Dendritic cell treated with granulocyte-macrophage colony-stimulating factor and Interleukin-4, amounts not matched to agents 40 ng/mL and 50 ng/mL, for 4 days (primary cell): ENCODE results near the gene RHEB.

ENCODE experiments used
- H3K27ac Mint-ChIP-seq: one replicate; pipeline ENCODE4 v1.8.0; 2022; ENCODE audit warnings: mild to moderate bottlenecking, mixed read lengths
- H3K27me3 Mint-ChIP-seq: one replicate; pipeline ENCODE4 v1.8.0; 2022; ENCODE audit warnings: mild to moderate bottlenecking, mixed read lengths
- H3K36me3 Mint-ChIP-seq: one replicate; pipeline ENCODE4 v1.8.0; 2022; ENCODE audit warnings: low read depth, mixed read lengths
- H3K4me1 Mint-ChIP-seq: one replicate; pipeline ENCODE4 v1.8.0; 2022; ENCODE audit warnings: low read depth, mixed read lengths
- H3K4me3 Mint-ChIP-seq: one replicate; pipeline ENCODE4 v1.8.0; 2022; ENCODE audit warnings: mild to moderate bottlenecking, moderate library complexity, mixed read lengths
- H3K9me3 Mint-ChIP-seq: one replicate; pipeline ENCODE4 v1.8.0; 2022; ENCODE audit warnings: mixed read lengths
- intact Hi-C: fragments of 100-400 bp; cut with micrococcal nuclease; formaldehyde crosslinking; loops from one replicate; pipeline ENCODE4 v1.15.0; 2022

RHEB gene

DNA sequence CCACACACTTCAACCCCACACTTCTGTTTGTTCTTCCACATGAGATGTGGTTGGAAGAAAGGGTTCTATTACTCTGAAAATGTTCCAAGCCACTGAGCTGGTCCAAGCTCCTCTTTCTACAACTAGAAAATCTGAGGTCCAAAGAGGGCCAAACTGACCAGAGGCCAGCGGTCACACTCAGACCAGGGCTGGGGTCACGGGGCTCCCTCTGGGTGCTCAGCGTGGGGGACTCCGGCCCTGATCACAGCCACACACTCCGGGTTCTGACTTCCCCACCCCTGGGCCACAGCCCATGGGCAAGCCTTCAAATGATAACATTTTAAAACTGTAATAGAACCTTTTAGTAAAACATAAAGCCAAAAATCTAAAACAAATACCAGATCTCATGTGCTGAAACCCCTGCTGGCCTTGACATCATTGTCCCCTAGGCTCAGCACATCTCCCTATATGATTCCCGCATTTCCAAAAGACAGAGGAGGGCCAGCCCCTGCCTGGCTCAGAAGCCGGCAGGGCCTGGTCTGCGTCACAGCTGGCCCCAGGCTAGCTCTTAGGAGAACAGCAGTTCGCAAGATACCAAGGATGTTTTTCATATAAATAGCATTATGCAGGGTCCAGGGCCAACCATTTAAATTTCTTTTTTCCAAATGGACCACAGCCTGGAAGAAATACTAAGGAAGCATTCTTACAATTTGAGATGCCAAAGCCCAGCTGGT is 83.1 kb downstream of the RHEB start:
- Mint-ChIP-seq H3K4me1 (peaks cover 29% of the 10 kb centered on the region), H3K9me3 (no peaks in the 10 kb centered on the region), H3K36me3 (no peaks in the 10 kb centered on the region), H3K27me3 (peaks cover 40% of the 10 kb centered on the region), H3K4me3 (no peak overlapping the region), H3K27ac (no peak overlapping the region)
- intact Hi-C loops: no loop called here

DNA sequence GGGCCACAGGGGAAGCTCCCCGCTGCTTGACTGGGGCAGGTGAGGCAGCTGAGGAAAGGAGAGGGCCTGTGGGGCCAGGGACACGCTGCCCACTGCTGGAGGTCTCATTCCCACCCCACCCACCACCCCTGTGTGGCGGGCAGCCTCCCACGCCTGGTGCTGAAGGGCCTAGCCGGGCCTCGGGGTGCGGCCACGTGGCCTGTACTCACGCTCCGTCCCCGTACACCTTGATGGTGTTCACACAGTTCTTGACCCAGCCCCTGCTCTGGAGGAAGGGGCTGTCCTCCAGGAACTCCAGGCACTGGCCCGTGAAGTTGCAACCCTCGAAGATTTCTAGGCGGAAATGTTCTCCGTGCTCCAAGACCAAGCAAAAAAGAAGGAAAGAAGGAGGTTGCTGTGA is 83.7 kb downstream of the RHEB start:
- Mint-ChIP-seq H3K9me3 (no peaks in the 10 kb centered on the region), H3K4me1 (peaks cover 22% of the 10 kb centered on the region), H3K4me3 (no peak overlapping the region), H3K27me3 (peaks cover 43% of the 10 kb centered on the region), H3K27ac (no peak overlapping the region), H3K36me3 (no peaks in the 10 kb centered on the region)
- intact Hi-C loops: no loop called here

DNA sequence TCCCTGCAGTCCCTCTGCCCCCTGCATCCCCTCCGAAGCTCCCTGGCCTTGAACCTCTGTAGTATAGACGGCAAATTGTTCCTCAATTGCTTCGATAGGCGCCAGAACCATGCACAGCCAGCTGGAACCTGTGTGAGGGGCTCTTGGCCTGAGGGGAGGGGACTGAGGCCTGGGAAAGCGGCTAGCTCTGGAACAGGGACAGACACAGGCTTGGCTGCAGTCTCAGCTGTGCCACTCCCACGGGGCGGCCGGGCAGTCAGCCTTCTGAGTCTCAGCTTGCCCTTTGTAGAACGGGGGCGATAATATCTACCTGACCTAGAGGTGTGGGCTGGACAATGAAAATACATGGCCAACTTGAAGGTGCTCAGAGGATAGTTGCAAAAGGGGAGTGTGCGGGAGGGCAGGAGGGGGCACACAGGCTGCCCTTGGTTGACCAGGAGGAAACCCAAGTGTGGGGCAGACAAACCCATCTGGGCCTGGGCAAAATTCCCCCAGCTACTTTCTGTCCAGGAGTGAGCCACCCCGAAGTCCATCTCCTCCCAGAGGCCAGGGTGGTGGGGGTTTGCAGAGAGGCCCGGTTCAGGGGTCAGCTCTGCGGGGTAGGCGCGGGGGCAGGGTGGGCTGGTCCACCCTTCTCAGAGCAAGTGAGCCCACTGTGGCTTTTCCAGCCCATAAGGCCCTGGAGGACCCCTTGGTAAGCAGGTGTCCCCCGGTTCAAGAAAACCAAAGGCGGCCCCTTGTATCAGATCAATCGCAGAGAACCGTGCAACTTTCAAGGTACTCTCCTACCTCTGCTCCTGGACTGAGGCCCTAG is 84.4 kb downstream of the RHEB start:
- Mint-ChIP-seq H3K27ac (no peak overlapping the region), H3K27me3 (peaks cover 40% of the 10 kb centered on the region), H3K9me3 (no peaks in the 10 kb centered on the region), H3K36me3 (no peaks in the 10 kb centered on the region), H3K4me1 (peaks cover 17% of the 10 kb centered on the region), H3K4me3 (no peak overlapping the region)
- intact Hi-C loops: no loop called here

DNA sequence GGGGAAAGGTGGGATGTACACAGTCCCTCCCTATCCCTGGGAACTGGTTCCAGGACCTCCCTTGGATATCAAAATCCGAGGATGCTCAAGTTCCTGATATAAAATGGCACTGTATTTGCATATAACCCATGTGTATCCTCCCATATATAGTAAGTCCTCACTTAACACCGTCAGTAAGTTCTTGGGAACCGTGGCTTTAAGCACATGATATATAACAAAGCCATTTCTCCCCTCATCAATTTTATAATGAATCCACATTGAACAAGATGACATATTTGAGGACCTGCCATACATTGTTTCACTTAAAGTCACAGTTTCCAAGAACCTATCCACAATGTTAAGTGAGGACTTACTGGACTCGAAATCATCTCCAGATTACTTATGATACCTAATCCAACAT is 85.1 kb downstream of the RHEB start:
- Mint-ChIP-seq H3K27me3 (peaks cover 40% of the 10 kb centered on the region), H3K9me3 (no peaks in the 10 kb centered on the region), H3K27ac (no peak overlapping the region), H3K4me1 (peaks cover 17% of the 10 kb centered on the region), H3K4me3 (no peak overlapping the region), H3K36me3 (no peaks in the 10 kb centered on the region)
- intact Hi-C loops: no loop called here

DNA sequence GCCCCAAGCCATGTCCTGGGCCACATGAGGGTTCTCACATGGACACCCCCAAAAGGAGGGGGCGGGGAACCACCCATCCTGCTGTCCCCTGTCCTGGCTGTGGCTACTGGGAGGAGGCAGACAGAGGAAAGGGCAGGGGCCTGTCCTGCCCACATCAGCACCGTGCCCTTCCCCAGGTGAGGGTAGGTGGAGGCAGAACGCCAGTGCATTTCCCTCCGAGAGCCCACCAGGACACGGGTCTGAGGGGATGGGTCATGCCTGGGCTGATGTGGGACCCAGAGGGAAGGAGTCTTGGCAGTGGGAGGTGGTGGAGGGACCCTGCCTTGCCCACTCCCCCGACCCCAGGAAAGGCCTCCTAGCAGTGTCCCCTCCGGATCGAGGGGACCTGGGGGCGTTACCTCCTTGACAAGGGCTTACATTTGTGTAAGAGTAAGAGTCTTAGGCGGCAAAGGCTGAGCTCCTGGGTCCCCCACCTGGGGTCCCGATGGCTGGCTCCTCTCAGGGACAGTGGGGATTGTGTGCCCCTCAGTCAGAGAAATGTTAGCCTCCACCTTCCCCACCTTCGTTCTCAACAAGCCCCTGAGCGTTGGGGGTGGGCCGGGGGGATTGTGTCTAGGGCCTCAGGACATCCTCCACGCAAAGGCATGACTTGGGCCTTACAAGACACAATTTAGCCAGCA is 85.8 kb downstream of the RHEB start:
- Mint-ChIP-seq H3K4me3 (no peak overlapping the region), H3K27ac (no peak overlapping the region), H3K9me3 (no peaks in the 10 kb centered on the region), H3K27me3 (peaks cover 33% of the 10 kb centered on the region), H3K4me1 (peaks cover 18% of the 10 kb centered on the region), H3K36me3 (no peaks in the 10 kb centered on the region)
- intact Hi-C loops: no loop called here

DNA sequence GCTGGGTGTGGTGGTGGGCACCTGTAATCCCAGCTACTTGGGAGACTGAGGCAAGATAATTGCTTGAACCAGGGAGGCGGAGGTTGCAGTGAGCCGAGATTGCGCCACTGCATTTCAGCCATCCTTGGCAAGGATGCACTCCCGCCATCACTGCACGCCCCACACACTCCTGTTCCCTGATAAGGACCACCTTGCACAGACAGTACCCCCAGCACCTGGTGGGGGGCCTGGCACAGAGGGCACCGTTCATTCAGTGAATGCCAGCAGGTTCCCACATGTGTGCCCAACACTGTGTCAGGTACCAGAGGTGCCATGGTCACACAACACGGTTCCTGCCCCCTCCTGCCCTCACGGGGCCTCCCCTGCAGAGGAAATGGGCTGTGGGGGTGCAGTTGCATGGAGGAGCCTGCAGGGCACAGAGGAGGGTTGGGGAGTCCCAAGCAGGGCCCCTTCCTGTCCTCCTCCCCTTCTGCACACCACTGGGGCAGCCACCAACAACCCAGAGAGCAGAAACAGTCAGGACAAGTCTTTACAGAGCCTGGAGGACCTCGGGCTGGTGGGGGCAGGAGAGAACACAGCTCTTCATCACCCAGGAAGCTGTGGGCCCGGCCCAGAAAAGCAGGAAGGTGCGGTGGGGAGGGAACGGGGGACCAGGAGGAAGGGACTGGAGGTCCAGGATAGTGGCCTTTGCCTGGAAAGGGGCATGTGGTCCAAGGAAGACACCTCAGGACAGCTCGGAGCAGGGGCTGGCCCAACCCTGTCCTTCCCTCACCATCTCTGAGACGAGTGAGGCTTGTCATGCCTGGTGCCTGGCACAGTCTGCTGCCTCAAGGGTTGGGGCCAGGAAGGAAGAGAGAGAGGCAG is 86.8 kb downstream of the RHEB start:
- H3K4me3 Mint-ChIP-seq: no peak overlapping the region
- H3K9me3 Mint-ChIP-seq: no peaks in the 10 kb centered on the region
- no peak overlapping the region for H3K27ac Mint-ChIP-seq
- intact Hi-C loops: no loop called here
- peaks cover 27% of the 10 kb centered on the region for H3K4me1 Mint-ChIP-seq
- H3K27me3 Mint-ChIP-seq: peaks cover 39% of the 10 kb centered on the region
- no peaks in the 10 kb centered on the region for H3K36me3 Mint-ChIP-seq

DNA sequence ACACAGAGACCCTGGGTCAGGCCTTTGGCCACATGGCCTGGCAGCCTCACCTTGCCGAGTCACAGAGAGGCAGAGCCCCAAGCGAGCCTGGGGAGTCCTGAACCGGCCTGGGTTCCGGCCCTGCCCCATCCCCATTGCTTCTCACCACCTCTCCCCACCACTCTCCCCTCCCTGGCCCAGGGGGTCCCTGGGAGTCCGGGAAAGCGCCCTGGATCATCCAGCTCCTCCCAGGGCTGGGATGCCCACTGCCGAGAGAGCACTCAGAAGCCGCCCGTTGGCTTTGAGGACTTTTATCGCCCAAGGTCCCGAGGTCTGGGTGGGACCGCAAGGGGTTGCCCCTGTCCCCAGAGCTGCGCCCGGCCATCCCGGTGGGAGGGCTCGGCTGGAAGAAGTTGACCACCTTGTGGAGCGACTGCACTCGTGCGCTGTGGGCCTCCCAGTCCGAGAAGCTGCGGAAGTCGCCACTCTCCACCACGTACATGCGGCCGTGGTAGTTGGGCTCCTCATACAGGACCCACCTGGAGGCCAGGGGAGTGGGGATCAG is 87.9 kb downstream of the RHEB start:
- no peak overlapping the region for H3K4me3 Mint-ChIP-seq
- peaks cover 27% of the 10 kb centered on the region for H3K4me1 Mint-ChIP-seq
- no peak overlapping the region for H3K27ac Mint-ChIP-seq
- H3K9me3 Mint-ChIP-seq: no peaks in the 10 kb centered on the region
- peaks cover 36% of the 10 kb centered on the region for H3K27me3 Mint-ChIP-seq
- no peaks in the 10 kb centered on the region for H3K36me3 Mint-ChIP-seq
- intact Hi-C loops: no loop called here

DNA sequence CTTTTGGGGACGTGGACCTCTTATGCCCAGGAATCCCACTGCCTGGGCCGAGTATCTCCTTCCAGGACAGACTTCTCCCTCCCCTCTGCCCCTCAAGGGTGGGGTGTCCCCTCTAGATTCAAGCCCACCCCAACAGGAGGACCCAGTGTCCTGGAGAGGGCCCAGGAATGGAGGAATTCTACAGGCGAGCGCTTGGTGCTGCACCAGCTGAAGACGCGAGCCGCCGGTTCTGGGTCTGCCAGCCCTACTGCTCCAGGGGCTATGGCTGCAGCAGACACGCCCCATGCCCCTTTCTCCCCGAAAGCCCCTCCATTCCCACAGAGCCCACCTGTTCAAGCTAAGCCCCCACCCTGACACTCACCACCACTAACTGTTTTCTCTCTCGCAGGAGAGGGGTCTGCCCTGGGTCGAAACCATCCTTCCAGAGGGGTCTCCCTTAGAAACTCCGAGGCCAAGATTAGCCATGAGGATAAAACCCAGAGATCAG is 88.4 kb downstream of the RHEB start:
- Mint-ChIP-seq H3K27ac (no peak overlapping the region), H3K4me1 (peaks cover 27% of the 10 kb centered on the region), H3K27me3 (peaks cover 36% of the 10 kb centered on the region), H3K4me3 (no peak overlapping the region), H3K36me3 (no peaks in the 10 kb centered on the region), H3K9me3 (no peaks in the 10 kb centered on the region)
- intact Hi-C loops: no loop called here

DNA sequence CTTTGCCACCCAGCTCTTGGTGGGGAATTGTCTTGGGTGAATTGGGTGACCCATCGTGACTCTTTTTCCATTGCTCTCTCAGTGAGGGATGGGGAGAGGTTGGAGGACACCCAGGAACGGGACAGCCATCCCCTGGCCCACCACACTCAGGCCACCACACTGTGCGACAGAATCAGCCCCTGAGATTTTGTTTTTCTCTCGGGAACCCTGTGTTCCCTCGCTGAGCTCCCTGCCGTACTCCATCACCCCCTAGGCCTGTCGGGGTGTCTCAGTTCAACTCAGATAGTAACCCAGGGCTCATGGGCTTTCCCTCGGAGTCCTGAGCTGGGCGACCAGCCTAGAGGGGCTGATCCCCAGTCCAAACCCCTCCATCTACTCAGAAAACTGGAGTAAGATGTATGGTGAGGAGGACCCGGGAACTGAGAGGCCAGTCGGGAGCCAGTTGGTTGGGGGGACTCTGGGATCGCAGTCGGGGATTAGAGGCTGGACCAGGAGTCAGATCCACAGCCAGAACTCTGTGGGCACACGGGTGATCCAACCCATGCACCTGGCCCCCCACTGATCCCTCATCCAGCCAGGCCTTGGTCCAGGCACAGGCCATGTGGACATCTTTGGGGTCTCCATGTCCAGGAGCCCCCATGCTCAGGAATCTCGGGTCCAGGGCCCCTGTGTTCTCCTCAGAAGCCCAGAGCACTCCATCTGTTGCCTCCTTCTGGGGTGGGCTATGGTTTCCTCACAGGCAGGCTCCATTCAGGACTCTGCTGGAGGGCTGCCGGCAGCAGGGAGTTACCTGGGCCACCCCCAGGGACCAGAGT is 89.1 kb downstream of the RHEB start:
- Mint-ChIP-seq H3K27ac (no peak overlapping the region), H3K4me3 (no peak overlapping the region), H3K27me3 (peaks cover 36% of the 10 kb centered on the region), H3K4me1 (peaks cover 27% of the 10 kb centered on the region), H3K36me3 (no peaks in the 10 kb centered on the region), H3K9me3 (no peaks in the 10 kb centered on the region)
- intact Hi-C loops: no loop called here

DNA sequence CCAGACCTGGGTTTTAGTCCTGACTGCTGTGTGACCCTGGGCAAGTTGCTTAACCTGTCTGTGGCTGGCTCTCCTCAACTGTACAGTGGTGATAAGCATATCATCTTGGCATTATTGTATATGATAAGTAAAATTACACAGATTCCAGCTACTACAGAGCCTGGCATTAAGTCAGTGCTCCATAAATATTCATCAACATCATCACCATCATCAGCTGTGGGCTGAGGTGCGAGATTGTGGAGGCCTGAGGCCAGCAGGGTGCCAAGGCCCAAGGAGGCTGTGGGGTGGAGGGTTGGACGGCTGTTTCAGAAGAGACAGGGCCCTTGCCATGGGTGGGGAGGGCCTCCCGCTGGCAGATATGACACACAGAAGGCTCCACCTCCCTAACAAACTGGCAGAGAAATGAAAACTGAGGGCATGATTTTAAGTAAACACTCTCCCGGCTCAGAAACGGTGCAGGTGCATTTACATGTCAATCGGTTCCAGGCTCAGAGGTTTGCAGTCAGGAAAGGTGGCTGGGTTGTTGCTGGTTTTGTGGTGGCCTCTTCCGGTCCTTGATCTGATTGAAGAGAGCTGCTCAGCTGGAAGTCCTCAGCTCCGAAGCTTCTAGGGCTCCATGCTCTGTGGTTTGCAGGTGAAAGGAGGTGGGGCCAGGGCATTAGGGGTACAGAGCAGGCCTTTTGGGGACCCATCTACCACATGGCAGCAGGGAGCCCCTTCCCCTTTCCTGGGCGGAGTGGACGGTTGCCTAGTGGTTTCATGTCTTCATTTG is 89.9 kb downstream of the RHEB start:
- Mint-ChIP-seq H3K36me3 (no peaks in the 10 kb centered on the region), H3K4me1 (peaks cover 27% of the 10 kb centered on the region), H3K4me3 (no peak overlapping the region), H3K9me3 (no peaks in the 10 kb centered on the region), H3K27ac (no peak overlapping the region), H3K27me3 (peaks cover 36% of the 10 kb centered on the region)
- intact Hi-C loops: no loop called here

DNA sequence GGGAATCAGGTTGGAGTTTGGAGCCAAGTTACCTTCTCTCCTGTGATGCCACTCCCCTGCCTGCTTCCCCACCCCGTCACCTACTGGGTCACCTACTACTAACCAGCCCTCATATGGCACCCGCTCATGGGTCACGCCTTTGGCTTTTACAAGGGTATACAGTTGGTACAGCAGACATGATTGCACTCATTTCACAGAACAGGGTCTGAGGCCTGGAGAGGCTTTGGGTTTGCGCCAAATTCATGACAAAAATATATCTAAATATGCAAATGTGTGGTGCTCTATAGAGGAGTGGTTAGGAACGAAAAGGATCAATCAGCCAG is 90.5 kb downstream of the RHEB start:
- intact Hi-C loops: no loop called here
- H3K36me3 Mint-ChIP-seq: no peaks in the 10 kb centered on the region

More for the DNA sequence above, 90.5 kb downstream of the RHEB start:
- Mint-ChIP-seq H3K4me3 (no peak overlapping the region), H3K27ac (no peak overlapping the region), H3K4me1 (peaks cover 27% of the 10 kb centered on the region), H3K27me3 (peaks cover 38% of the 10 kb centered on the region), H3K9me3 (no peaks in the 10 kb centered on the region)
